ENCODE data around the gene ABLIM3.

The ABLIM3 gene

GRCh38 chr5:149299451-149300054, 158.3 kb downstream of the ABLIM3 start:
- no peak overlapping the region for H3K4me3 ChIP-seq (ENCODE audit: low read length)
- no peak for TF ChIP-seq CTCF (conservative IDR thresholded peaks at IDR 0.05; ENCODE audit: low read depth, low read length)
- DNase-seq (ENCODE audit: low read depth) = no peak

- no peak overlapping the region for H3K4me3 ChIP-seq (ENCODE audit: low read length)
- no peak for DNase-seq (ENCODE audit: low read depth)
- TF ChIP-seq CTCF (conservative IDR thresholded peaks at IDR 0.05; ENCODE audit: low read depth, low read length) = no peak
Observed at GRCh38 chr5:149300441-149300840, 159.1 kb downstream of the ABLIM3 start.

- TF ChIP-seq CTCF (conservative IDR thresholded peaks at IDR 0.05; ENCODE audit: low read depth, low read length) = no peak
- H3K4me3 ChIP-seq (ENCODE audit: low read length) = no peak overlapping the region
- no peak for DNase-seq (ENCODE audit: low read depth)
Observed at GRCh38 chr5:149301049-149301743, 159.9 kb downstream of the ABLIM3 start.

- TF ChIP-seq CTCF (conservative IDR thresholded peaks at IDR 0.05; ENCODE audit: low read depth, low read length) = no peak
- H3K4me3 ChIP-seq (ENCODE audit: low read length) = no peak overlapping the region
- DNase-seq (ENCODE audit: low read depth) = no peak
Observed at GRCh38 chr5:149301744-149302380, 160.6 kb downstream of the ABLIM3 start.

- TF ChIP-seq CTCF (conservative IDR thresholded peaks at IDR 0.05; ENCODE audit: low read depth, low read length) = no peak
- DNase-seq (ENCODE audit: low read depth) = no peak
Observed at GRCh38 chr5:149302641-149303040, 161.3 kb downstream of the ABLIM3 start.

GRCh38 chr5:149303210-149303609, 161.9 kb downstream of the ABLIM3 start:
- DNase-seq (ENCODE audit: low read depth) = no peak
- no peak overlapping the region for H3K4me3 ChIP-seq (ENCODE audit: low read length)
- no peak for TF ChIP-seq CTCF (conservative IDR thresholded peaks at IDR 0.05; ENCODE audit: low read depth, low read length)

More at GRCh38 chr5:149302641-149303040, 161.3 kb downstream of the ABLIM3 start:
- H3K4me3 ChIP-seq (ENCODE audit: low read length) = no peak overlapping the region

Measured in retinal pigment epithelial cell (primary cell).